ENCODE results near the gene APOC3.
"Not testable (repeated sequence)": the region's sequence is repeated elsewhere in the genome, so short reads cannot be mapped to it uniquely, and the experiment has no call there.

Gene APOC3

DNA sequence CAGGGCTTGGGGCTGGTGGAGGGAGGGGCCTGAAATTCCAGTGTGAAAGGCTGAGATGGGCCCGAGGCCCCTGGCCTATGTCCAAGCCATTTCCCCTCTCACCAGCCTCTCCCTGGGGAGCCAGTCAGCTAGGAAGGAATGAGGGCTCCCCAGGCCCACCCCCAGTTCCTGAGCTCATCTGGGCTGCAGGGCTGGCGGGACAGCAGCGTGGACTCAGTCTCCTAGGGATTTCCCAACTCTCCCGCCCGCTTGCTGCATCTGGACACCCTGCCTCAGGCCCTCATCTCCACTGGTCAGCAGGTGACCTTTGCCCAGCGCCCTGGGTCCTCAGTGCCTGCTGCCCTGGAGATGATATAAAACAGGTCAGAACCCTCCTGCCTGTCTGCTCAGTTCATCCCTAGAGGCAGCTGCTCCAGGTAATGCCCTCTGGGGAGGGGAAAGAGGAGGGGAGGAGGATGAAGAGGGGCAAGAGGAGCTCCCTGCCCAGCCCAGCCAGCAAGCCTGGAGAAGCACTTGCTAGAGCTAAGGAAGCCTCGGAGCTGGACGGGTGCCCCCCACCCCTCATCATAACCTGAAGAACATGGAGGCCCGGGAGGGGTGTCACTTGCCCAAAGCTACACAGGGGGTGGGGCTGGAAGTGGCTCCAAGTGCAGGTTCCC, at the start of gene APOC3:
Gene APOC3, plus strand, starts transcription at position 383 of the 659 bp plus-strand sequence. CDS start 676 bp downstream, outside the sequence.
- no peak for DNase-seq

DNA sequence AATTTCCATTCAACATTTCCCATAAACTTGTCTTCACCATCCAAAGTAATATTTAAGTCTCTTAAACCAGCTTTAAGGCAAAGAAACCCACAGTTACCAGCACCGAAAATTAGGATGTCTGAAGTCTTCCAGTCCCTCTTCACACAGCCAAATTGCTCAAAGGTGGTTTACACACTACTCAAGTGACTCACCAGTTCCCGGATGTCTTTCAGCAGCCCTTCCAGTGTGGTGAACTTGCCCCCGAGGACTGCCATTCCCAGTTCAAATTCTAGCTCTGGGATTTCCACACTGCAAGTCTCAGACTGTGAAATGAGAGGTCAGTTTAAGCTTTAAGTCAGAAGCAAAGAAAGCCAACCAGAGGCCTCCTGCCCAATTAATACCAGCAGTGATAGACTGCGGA, 47.0 kb upstream of the APOC3 start:
- peak; percentile 57 for DNase-seq

DNA sequence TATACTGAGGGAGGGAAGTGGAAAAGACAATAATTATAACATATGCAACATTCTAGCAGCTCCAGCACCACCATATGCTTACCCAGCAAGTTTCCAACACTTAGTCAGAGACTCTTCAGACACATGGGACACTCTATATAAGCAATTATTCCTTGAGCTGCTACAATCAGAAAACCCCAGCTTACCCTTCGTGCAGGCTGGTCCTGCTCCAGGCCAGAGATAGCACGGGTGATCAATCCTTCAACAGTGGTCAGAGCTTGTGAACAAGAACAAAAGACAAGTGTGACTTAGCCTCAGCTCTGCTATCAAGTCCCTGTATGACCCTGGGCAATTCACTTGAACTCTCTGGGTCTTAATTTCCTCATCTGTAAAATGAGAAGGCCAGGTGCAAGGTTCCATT, 43.4 kb upstream of the APOC3 start:
- no peak for DNase-seq

DNA sequence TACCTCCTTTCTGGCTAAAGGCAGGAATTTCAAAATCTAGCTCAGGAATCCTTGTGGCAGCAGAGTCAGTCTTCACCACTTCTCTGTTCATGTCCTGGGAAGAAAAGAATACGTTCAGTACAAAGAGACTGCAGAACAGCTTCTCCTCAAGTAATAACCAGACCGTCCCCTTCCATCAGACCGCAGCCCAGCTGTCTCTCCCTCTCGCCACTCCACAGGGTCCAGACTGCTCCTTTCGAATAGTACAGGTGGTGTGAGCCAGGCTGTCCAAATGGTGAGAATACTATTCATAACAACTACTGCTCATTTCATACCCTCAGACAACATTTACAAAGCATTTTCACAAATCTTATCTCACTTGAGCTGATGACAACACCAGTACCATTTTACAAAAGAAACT, 42.7 kb upstream of the APOC3 start:
- no peak for DNase-seq

DNA sequence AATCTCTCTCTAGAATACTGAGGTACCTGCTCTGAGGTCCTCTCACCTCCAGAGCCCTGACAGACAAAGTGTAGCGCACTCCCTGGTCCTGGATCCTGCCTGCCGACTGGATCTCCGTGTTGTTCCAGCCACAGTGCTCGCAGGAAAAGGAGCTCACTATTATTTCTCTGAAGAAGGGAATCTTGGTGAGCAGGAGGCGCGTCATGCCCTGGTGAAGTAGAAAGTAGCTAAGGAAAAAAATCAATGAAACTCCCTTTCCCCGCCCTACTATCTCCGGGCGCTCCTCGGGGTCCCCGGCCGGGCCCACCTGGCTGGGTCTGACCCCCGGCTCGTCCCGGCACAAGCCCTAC, 42.3 kb upstream of the APOC3 start:
- DNase-seq = peak; percentile 16

DNA sequence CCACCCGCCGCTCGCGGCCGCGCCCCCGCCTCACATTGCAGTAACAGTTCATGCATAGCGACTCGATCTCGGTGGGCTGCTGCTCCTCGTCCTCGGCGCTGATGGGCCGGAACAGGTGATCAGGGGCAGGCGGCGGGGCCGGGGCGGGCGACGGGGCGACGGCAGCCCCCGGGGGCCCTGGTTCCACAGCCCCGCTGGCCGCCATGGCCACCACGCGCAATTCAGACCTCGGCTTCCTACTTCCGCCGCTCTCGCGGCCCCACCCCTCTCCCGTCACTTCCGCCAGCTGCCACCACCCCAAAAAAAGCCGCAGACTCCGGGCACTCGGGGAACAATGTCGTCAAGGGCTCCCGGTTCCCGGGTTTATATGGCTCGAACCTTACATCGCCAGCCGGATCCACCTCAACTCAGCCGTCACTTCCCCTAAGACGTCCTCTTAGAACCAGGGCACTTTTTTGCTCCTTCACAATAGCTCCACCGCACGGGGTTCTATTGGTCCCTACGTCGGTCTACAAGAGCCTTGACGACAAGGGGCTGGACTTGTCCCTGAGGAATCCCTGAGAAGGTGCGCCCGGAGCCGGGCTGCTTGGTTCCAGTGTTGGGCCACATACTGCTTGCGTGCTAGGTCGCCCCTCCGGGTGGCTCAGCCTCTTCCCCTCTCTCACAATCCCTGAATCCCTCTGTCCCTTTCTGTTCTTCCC, 41.8 kb upstream of the APOC3 start, which contains the start of gene ZPR1:
Gene ZPR1, minus strand, starts transcription at position 238 of the 701 bp plus-strand sequence. Its CDS starts 33 bp downstream, at position 205.
- DNase-seq = peak; percentile 67

DNA sequence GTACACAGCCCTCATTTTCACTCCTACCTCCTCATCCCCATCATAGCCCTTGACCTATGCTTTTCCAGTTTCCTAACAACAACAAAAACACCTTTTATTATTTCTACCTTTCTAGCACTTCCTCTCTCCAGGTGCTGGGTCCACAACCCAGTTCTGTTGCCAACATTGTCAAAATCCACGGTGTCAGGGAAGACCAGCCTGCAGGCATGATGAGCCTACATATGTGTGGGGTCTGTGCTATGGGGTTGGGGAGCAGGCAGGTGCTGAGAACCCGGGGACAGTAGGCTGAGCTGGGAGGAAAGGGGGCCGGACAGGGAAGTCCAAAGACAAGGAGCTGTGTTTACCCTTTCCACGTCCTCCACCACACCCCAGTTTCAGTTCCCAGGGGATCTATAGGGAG, 41.2 kb upstream of the APOC3 start:
- no peak for DNase-seq

DNA sequence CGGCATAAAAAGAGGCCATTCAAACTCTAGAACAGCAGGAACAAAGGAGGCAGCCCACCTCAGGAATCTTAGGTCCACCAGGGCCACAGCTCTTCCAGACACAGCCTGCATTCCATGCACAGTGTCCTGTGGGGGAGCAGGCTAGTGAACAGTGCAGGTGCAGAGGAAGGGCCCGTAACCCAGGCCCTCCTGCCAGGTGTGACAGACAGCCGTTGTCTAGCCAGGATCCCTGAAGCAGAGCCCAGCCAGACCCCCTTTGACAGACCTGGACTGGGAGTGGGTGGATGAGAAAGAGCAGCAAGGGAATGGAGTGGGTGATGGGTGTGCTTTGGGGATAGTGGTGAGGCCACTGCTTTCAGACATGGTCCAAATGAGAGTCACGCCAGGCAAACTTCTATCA, 40.7 kb upstream of the APOC3 start:
- DNase-seq = no peak

DNA sequence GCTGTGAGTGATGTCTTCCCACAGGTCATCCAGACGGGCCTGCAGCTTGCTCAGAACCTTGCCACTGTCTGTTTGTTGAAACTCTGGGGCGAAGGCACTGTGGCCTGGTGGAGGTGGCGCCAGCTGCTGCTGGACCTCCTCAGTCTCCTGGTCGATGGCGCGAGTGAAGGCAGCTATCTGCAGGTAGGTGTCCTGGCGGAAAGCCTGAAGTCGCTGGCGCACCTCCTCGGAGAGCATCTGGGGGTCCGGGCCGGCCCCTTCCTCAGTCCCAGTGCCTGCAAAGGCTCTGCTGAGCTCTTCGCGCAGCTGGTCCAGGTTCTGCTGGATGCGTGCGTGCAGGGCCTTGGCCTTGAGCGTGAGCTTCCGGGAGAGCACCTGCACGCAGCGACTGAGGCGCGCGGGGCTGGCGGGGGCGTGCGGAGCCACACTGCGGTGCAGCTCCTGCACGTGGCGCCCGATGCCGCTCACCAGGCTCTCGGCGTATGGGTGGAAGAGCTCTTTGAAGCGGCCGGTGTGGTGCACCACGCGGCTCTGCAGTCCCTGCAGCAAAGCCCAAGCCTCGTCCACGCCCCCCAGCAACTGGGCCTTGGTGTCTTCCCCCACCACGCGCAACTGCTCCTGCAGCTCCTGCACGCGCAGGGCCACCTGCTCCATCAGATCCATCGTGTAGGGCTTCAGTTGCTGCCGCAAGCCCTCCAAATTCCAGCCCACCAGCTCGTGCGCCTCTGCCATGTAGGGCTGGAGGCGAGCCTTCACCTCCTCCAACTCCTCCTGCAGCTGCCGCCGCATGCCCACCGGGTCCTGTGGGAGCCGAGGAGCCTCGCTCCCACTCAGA, 39.3 kb upstream of the APOC3 start:
- no peak for DNase-seq

DNA sequence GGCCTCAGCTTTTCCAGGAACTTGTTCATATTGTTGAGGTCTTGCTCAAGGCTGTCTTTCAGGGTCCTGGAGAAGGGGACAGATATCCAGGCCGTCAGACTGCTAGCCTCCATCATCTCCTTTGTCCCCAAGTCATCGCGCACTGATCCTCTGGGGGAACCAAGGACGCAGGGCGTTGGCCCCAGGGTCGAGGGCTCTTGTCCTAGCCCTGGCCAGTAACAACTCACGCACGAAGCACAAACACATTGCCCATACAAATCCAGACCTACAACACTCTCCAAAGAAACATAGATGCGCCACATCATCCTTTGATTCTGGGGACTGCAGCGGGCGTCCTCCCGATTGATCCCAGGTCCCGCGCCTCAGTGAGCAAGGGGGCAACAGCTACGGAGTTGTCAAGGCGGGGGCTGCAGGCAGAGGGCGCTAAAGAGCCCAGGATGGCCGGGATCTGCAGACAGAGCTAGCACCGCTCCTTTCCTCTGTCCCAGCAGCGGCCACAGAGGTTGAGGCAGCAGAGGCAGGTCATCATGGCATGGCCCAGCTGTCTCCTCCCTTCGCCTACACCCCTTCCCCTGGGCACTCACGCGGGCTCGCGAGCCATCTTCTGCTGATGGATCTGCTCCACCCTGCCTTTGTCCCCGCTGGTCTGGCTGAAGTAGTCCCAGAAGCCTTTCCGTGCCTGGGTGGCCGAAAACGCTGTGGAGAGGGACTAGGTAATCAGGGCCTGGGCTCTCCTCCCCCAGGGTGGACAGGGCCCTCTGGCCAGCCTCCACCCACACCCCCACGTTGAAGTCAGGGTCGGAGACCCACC, 38.5 kb upstream of the APOC3 start:
- peak; percentile 45 for DNase-seq

DNA sequence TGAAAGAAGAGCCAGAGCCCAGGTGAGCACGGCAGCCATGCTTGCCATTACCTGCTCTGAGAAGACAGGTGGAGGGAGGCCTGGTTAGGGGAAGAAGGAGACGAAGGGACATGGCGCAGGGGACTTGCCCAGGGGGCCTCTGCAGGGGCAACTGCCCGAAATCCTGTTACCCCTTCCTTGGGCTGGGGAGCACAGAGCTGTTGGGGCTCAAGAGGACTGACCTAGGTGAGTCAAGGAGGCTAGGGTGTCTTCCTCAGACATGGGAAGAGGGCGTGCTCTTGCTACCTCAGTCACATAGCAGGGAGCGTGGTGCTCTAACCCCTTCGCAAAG, 37.9 kb upstream of the APOC3 start, which contains the start of gene APOA5:
Gene APOA5, minus strand, starts transcription at position 67 of the 331 bp plus-strand sequence. Its CDS starts 19 bp downstream, at position 48.
- DNase-seq = no peak

DNA sequence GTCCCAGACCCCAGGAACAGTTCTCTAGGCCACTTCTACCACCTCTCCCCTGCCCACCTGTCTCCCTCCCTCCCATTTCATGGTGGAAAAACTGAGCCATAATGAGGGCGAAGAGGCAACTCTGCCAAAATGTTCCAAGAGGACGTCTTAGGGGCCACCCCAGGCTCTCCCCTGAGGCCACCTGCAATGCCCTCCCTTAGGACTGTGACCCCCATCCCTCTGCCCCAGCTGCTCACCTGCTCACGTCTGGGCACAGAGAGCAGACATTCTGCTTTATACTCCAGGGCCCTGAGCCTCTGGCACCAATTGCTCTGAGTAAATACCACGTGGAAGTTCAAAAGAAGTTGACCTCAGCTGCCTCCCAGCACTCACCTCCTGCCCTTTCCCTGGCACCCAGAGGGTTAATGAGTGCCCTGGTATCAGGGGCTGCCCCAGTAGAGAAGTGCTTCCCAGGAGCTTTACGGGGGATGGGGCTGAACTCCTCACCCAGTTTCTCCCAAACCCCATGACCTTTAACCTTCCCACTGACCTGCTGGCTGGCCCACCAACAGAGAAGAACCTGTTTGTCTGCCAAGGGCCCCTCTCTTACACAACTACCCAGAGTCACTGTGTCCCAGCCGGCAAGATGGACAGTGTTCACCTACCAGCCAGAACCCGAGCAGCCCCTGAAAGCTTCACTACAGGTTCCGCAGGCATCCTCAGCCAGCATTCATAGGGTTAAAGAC, 37.4 kb upstream of the APOC3 start:
- DNase-seq = no peak

DNA sequence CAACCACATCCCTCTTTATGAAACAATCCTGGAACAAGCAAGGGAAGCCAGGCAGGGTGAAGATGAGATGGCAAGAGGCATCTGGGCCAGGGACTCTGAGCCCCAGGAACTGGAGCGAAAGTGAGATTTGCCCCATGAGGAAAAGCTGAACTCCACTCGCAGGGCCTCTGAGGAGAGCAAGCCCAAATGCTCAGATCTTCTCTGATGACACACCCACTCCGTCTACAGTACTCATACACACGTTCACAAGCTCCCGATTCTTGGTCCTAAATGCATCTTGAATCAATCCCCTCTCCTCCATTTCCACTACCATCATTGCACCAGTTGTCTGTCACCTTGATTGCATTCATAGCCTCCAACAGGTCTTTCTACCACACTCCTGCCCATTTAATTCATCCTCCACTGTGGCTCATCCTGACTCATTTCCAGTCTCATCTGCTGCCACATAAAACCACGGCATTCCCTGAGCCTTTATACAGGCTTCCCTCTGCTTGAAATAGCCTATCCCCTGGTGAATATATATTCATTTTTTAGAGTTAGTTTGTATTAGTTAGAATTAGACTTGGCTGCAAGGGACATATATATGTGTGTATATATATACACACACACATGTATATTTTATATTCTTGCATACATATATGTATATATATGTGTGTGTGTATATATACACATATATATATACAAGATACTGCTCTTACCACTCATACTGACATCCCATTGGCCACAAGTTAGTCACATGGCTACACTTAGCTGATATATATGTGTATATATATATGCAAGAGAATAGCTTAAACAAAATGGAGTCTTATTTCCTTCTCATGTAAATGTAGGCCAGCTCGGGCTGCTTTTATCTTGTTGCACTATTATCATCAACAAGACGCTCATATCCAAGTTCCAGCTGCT, 36.6 kb upstream of the APOC3 start:
- peak; percentile 79 for DNase-seq

DNA sequence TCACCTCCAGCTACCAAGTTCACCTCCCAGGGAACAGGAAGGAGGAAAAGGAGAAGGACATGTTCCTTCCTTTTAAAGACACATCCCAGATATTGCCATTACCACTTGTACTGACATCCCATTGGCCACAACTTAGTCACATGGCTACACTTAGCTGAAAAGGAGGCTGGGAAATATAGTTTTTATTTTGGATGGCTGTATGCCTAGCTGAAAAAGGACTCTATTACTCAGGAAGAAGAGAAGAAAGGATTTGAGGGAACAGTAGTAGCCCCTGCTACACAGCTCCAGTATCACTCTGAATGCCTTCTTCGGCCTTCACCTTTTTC, 36.0 kb upstream of the APOC3 start:
- peak; percentile 17 for DNase-seq

DNA sequence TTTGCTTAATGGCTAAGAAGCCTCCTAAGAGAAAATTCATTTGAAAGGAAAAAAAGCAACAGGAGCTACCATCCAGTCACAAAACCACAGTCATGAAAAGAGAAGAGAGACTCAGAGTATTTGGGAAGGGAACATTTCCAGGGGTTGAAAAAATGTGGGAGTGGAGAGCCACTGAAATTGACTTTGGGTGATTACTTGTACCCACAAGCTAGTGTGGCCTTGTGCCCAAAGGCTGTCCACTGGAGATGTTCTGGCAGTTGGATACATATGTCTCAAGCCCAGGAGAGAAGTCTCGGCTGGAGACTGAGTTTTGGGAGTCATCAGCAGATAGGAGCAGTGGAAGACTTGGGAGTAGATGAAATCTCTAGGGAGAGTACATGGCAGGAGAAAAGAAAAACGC, 34.9 kb upstream of the APOC3 start:
- DNase-seq = no peak

DNA sequence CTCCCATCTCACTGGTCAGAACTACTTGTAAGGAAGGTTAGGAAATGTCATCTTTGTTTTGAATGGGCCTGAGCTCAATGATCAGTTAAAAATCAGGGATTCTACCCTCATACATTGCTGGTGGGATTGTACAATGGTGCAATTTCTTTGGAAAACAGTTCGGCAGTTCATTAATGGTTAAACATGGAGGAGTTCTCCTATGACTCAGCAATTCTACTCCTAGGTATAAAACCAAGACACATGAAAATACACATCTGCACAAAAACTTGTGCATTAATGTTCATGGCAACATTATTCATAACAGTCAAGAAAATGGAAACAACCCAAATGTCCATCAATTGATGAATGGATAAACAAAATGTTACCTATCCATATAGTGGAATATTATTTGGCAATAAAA, 33.2 kb upstream of the APOC3 start:
- DNase-seq = no peak

DNA sequence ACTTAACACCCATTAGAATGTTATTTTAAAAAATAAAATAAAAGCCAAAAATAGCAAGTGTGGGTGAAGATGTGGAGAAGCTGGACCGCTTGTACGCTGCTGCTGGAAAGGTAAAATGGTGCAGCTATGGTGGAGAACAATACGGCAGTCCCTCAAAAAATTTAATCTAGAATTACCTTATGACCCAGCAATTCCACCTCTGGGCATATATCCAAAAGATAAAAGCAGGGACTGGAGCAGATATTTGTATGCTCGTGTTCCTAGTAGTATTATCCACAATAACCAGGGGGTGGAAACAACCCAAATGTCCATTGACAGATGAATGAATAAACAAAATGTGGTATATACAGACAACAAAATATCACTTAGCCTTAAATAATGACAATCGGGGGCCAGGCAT, 31.9 kb upstream of the APOC3 start:
- no peak for DNase-seq

DNA sequence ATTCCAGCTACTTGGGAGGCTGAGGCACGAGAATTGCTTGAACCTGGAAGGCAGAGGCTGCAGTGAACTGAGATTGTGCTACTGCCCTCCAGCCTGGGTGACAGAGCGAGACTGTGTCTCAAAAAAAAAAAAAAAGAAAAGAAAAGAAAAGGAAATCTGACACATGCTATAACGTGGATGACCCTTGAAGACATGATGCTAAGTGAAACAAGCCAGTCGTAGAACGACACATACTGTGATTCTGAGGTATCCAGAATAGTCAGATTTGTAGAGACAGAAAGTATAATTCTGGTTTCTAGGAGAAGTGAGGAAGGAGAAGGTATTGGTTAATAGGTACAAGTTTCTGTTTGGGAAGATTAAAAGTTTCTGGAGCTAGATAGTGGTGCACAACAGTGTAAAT, 31.3 kb upstream of the APOC3 start:
- no peak for DNase-seq

DNA sequence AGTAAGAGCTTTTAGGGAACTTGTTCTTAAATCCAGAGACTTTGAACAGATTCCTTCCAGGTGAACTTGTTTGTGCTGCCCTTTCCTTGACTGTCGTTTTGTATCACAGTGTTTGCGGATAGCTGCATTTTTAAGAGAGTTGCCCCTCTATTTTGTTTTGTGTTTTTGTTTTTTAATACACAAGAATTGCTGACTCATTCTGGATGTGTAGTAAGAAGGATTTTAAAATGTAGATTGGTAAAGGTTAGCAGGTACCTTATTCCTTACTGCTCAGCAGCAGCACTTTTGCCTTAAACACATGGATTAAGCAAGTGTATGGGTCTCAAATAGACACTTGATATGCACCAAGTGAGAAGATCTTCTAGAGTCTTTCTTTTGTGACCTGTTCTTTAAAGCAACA, 29.1 kb upstream of the APOC3 start:
- DNase-seq = no peak

DNA sequence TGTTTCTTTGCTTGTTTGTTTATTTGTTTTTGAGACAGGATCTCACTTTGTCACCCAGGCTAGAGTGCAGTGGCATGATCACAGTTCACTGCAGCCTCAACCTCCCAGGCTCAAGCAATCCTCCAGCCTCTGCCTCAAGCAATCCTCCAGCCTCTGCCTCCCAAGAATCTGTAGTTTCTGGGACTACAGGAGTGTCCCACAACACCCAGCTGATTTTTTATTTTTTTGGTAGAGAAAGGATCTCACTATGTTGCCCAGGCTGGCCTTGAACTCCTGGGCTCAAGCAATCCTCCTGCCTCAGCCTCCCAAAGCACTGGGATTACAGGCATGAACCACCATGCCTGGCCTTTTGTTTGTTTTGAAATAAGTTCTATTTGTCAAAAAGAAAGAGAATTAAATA, 28.0 kb upstream of the APOC3 start:
- not testable (repeated sequence) for DNase-seq

DNA sequence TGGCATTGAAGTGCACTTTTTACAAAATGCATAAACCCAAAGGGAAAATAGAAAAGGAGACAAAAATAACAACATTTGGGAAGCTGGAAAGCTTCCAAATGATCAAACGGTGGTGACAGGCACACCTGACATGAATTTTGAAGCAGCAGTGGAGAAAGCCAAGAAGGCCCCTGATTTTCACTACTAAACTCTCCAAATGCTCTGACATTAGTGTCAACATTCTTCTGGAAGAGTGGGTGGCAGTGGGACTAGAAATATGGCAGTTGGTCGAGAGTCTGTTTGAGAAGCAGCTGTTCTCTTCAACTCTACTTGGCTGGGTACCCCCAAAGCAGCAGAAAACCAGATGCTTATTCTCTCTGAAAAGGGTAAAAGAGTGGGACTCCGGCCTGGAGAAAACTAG, 25.7 kb upstream of the APOC3 start:
- no peak for DNase-seq

Data from HCEC 1CT (cell line).